MCF 10A (cell line): ENCODE measurements around the gene RIMS3. TPM values are rescaled to one million over a fixed set of nuclear protein-coding genes. Genes with fewer than 3 reads are reported as not detected.
A peak's percentile ranks its signal among the peaks of the same experiment; 100 is the strongest.

Source experiments
- BruUV-seq: library from RNA; stranded (reverse); fragments of 400-500 nt; replicated peaks from 2 replicates; lab custom pipeline; 2021; lab: Mats Ljungman, UMichigan
- CTCF ChIA-PET: fragments of 300-600 bp; sonication (Branson Sonifier 250); formaldehyde crosslinking; extraction: SDS; loops from one replicate; lab custom pipeline; 2021; ENCODE audit warnings: antibody characterized with exemption, inconsistent platforms; lab: Yijun Ruan, JAX
- POLR2A ChIA-PET: fragments of 300-600, 350-650 bp; sonication (Branson Sonifier 250); formaldehyde crosslinking; extraction: SDS; loops from one replicate; lab custom pipeline; 2020; ENCODE audit warnings: antibody characterized with exemption, inconsistent platforms; lab: Yijun Ruan, JAX
- DNase-seq: peaks from one replicate; pipeline ENCODE4 v3.0.0-alpha.2; 2018; ENCODE audit not compliant: unreplicated experiment
- H3K27ac Mint-ChIP-seq: one replicate; pipeline ENCODE4 v1.8.0; 2022; ENCODE audit warnings: mild to moderate bottlenecking, low read depth, mixed read lengths; ENCODE audit not compliant: unreplicated experiment
- H3K27me3 Mint-ChIP-seq: one replicate; pipeline ENCODE4 v1.8.0; 2022; ENCODE audit warnings: mixed read lengths; ENCODE audit not compliant: insufficient read depth, unreplicated experiment
- H3K36me3 Mint-ChIP-seq: one replicate; pipeline ENCODE4 v1.8.0; 2022; ENCODE audit warnings: mild to moderate bottlenecking, moderate library complexity, mixed read lengths; ENCODE audit not compliant: insufficient read depth, unreplicated experiment
- H3K4me1 Mint-ChIP-seq: one replicate; pipeline ENCODE4 v1.8.0; 2022; ENCODE audit warnings: mixed read lengths; ENCODE audit not compliant: insufficient read depth, unreplicated experiment
- H3K4me3 Mint-ChIP-seq: one replicate; pipeline ENCODE4 v1.8.0; 2022; ENCODE audit warnings: mild to moderate bottlenecking, moderate library complexity, mixed read lengths; ENCODE audit not compliant: unreplicated experiment
- H3K9me3 Mint-ChIP-seq: one replicate; pipeline ENCODE4 v1.8.0; 2022; ENCODE audit warnings: mixed read lengths; ENCODE audit not compliant: unreplicated experiment
- CTCF ChIP-seq: fragments of 200-600 bp; IDR thresholded peaks from one replicate; pipeline ENCODE4 v1.8.0; 2022; ENCODE audit warnings: antibody characterized with exemption, mild to moderate bottlenecking; ENCODE audit not compliant: unreplicated experiment
- intact Hi-C: fragments of 100-400 bp; cut with micrococcal nuclease; formaldehyde crosslinking; loops from 2 replicates; pipeline ENCODE4 v1.14.1; 2022
- total RNA-seq: library from RNA; stranded (reverse); gene quantifications from 2 replicates; pipeline ENCODE4 v1.2.3, GENCODE V29; 2022

Gene RIMS3
- total RNA-seq, 1 experiment from 2014 or later = 0.58 TPM

- Mint-ChIP-seq H3K9me3 (no peaks in the 10 kb centered on the region), H3K27ac (no peak overlapping the region), H3K27me3 (no peaks in the 10 kb centered on the region), H3K36me3 (no peaks in the 10 kb centered on the region), H3K4me1 (no peaks in the 10 kb centered on the region), H3K4me3 (no peak overlapping the region)
- peak; percentile 75 for DNase-seq
- ChIA-PET POLR2A (interaction anchor here (0.6 to 1.8 kb wide), 3 partner anchors 23 to 137 kb away, joined by 3 to 6 read pairs (median 4); partner anchors contain the start of gene NFYC), CTCF (interaction anchor here (0.6 to 3.1 kb wide), 29 partner anchors 9 to 525 kb away, joined by 3 to 26 read pairs (median 4); partner anchors contain the start of gene NFYC)
- BruUV-seq = no TSS peak
- intact Hi-C loops = loop anchor here (1.0 to 10.0 kb wide), 4 partner anchors 44 to 524 kb away; partner anchors contain the start of gene ZNF684
- TF ChIP-seq CTCF = peak; percentile 87
Measured at GRCh38 chr1:40668769-40669525, 3.5 kb upstream of the RIMS3 start.

- CTCF ChIA-PET = interaction anchor here (0.6 to 0.8 kb wide), 3 partner anchors 102 to 132 kb away, joined by 3 to 4 read pairs (median 3); no protein-coding TSS in a partner anchor
Measured at GRCh38 chr1:40664791-40665190, 691 bp downstream of the RIMS3 start.

GRCh38 chr1:40664167-40664537, 1.3 kb downstream of the RIMS3 start:
- Mint-ChIP-seq H3K4me3 (no peak overlapping the region), H3K27ac (no peak overlapping the region), H3K9me3 (no peaks in the 10 kb centered on the region), H3K4me1 (peaks cover 18% of the 10 kb centered on the region), H3K36me3 (no peaks in the 10 kb centered on the region), H3K27me3 (no peaks in the 10 kb centered on the region)
- ChIA-PET POLR2A (interaction anchor here (0.6 to 2.6 kb wide), 2 partner anchors 27 to 56 kb away, joined by 3 to 12 read pairs; partner anchors contain the start of gene NFYC), CTCF (interaction anchor here (0.6 to 0.7 kb wide), 2 partner anchors 28 to 60 kb away, joined by 3 to 5 read pairs; partner anchors contain the start of gene NFYC)
- BruUV-seq = no TSS peak
- intact Hi-C loops = loop anchor here (10.0 kb wide), 1 partner anchor 519 kb away; no protein-coding TSS in a partner anchor
- no peak for DNase-seq
- no peak for TF ChIP-seq CTCF

More at GRCh38 chr1:40664791-40665190, 691 bp downstream of the RIMS3 start:
- BruUV-seq = no TSS peak
- POLR2A ChIA-PET = interaction anchor here (0.9 to 2.6 kb wide), 2 partner anchors 26 to 46 kb away, joined by 3 to 12 read pairs; partner anchors contain the start of gene NFYC
- Mint-ChIP-seq H3K36me3 (no peaks in the 10 kb centered on the region), H3K4me1 (peaks cover 18% of the 10 kb centered on the region), H3K9me3 (no peaks in the 10 kb centered on the region), H3K27me3 (no peaks in the 10 kb centered on the region), H3K4me3 (peak overlapping the region; percentile 57), H3K27ac (no peak overlapping the region)
- no peak for TF ChIP-seq CTCF
- intact Hi-C loops = loop anchor here (5.0 to 10.0 kb wide), 2 partner anchors 132 to 520 kb away; partner anchors contain the start of gene ZNF684
- no peak for DNase-seq
